Caco-2 (cell line): ENCODE results near the gene FAM240B. TPM values are rescaled to one million over a fixed set of nuclear protein-coding genes. Genes with fewer than 3 reads are reported as not detected.

ENCODE experiments used
- BruUV-seq: library from RNA; stranded (reverse); fragments of 400-500 nt; replicated peaks from 2 replicates; lab custom pipeline; 2021; lab: Mats Ljungman, UMichigan
- CTCF ChIA-PET: fragments of 300-600 bp; sonication (Branson Sonifier 250); formaldehyde crosslinking; loops from one replicate; lab custom pipeline; 2022; ENCODE audit warnings: antibody characterized with exemption; lab: Charles Lee
- POLR2A ChIA-PET: fragments of 300-600 bp; sonication (Branson Sonifier 250); formaldehyde crosslinking; loops from one replicate; lab custom pipeline; 2022; ENCODE audit warnings: antibody characterized with exemption; lab: Charles Lee
- DNase-seq, 2 experiments: peaks; one replicate each; pipeline versions ENCODE4 v3.0.0 to v3.0.0-alpha.2; 2020 to 2022
- H3K27me3 ChIP-seq: replicated peaks from 2 replicates; pipeline ENCODE4 v1.6.0; 2011; ENCODE audit warnings: low read length; ENCODE audit not compliant: control insufficient read depth, insufficient read depth
- H3K36me3 ChIP-seq: 2 replicates; pipeline ENCODE4 v1.5.1; 2011; ENCODE audit warnings: low read length; ENCODE audit not compliant: control insufficient read depth, insufficient read depth
- H3K4me1 ChIP-seq: fragments of 250-450 bp; sonication (Bioruptor Pico); 2 replicates; pipeline ENCODE4 v1.5.1; 2020; ENCODE audit warnings: mild to moderate bottlenecking
- H3K4me3 ChIP-seq: 2 replicates; pipeline ENCODE4 v1.5.1; 2011; ENCODE audit warnings: low read depth, mild to moderate bottlenecking, control low read depth, low read length
- H3K9me3 ChIP-seq: fragments of 250-450 bp; sonication (Bioruptor Pico); 2 replicates; pipeline ENCODE4 v1.5.1; 2020; ENCODE audit warnings: mild to moderate bottlenecking, moderate library complexity
- H3K27ac Mint-ChIP-seq: one replicate; pipeline ENCODE4 v1.8.0; 2022; ENCODE audit warnings: mixed read lengths; ENCODE audit not compliant: unreplicated experiment
- H3K27me3 Mint-ChIP-seq: one replicate; pipeline ENCODE4 v1.8.0; 2022; ENCODE audit warnings: mixed read lengths; ENCODE audit not compliant: insufficient read depth, unreplicated experiment
- H3K36me3 Mint-ChIP-seq: one replicate; pipeline ENCODE4 v1.8.0; 2022; ENCODE audit warnings: mild to moderate bottlenecking, mixed read lengths; ENCODE audit not compliant: insufficient read depth, unreplicated experiment
- H3K4me1 Mint-ChIP-seq: one replicate; pipeline ENCODE4 v1.8.0; 2022; ENCODE audit warnings: low read depth, mixed read lengths; ENCODE audit not compliant: unreplicated experiment
- H3K4me3 Mint-ChIP-seq: one replicate; pipeline ENCODE4 v1.8.0; 2022; ENCODE audit warnings: mild to moderate bottlenecking, moderate library complexity, mixed read lengths; ENCODE audit not compliant: unreplicated experiment
- H3K9me3 Mint-ChIP-seq: one replicate; pipeline ENCODE4 v1.8.0; 2022; ENCODE audit warnings: mixed read lengths; ENCODE audit not compliant: unreplicated experiment
- CTCF ChIP-seq, 2 experiments: fragments of 200-600 bp in 1 of 2; IDR thresholded peaks; 1 replicate in 1 of 2; 2 replicates in 1 of 2; pipeline versions ENCODE4 v1.5.1 to v1.8.0; 2011 to 2022; ENCODE audit warnings: antibody characterized with exemption in 1 of 2, control low read depth in 1 of 2, inconsistent platforms in 1 of 2, low read depth in 1 of 2, low read length in 1 of 2, mild to moderate bottlenecking in 1 of 2, moderate library complexity in 1 of 2; ENCODE audit not compliant: insufficient read depth in 1 of 2, severe bottlenecking in 1 of 2, unreplicated experiment in 1 of 2
- intact Hi-C: fragments of 100-400 bp; cut with micrococcal nuclease; formaldehyde crosslinking; loops from one replicate; pipeline ENCODE4 v1.10.0; 2022; ENCODE audit not compliant: unreplicated experiment
- total RNA-seq: library from RNA; stranded (reverse); gene quantifications from 2 replicates; pipeline ENCODE4 v1.2.3, GENCODE V29; 2022

FAM240B gene
- total RNA-seq, 1 experiment from 2014 or later = not detected

GRCh38 chr9:38689678-38690077 is 30.3 kb downstream of the FAM240B start:
- intact Hi-C loops = no loop called here
- H3K4me3 Mint-ChIP-seq = no peak overlapping the region
- no peak for DNase-seq
- H3K36me3 Mint-ChIP-seq = no peaks in the 10 kb centered on the region
- Histone ChIP-seq H3K9me3 (no peaks in the 10 kb centered on the region), H3K4me1 (peaks cover 24% of the 10 kb centered on the region), H3K27me3 (no peaks in the 10 kb centered on the region), H3K4me3 (no peak overlapping the region), H3K36me3 (no peaks in the 10 kb centered on the region)
- H3K27ac Mint-ChIP-seq = peak overlapping the region; percentile 57
- H3K9me3 Mint-ChIP-seq = no peaks in the 10 kb centered on the region
- ChIA-PET CTCF (no interaction called here), POLR2A (no interaction called here)
- BruUV-seq = no TSS peak
- H3K27me3 Mint-ChIP-seq = no peaks in the 10 kb centered on the region
- no peak for TF ChIP-seq CTCF (IDR thresholded peaks at IDR 0.05; ENCODE audit: insufficient read depth in 1 of 2, low read depth in 1 of 2, low read length in 1 of 2, severe bottlenecking in 1 of 2, unreplicated experiment in 1 of 2)
- H3K4me1 Mint-ChIP-seq = peaks cover 16% of the 10 kb centered on the region

DNA sequence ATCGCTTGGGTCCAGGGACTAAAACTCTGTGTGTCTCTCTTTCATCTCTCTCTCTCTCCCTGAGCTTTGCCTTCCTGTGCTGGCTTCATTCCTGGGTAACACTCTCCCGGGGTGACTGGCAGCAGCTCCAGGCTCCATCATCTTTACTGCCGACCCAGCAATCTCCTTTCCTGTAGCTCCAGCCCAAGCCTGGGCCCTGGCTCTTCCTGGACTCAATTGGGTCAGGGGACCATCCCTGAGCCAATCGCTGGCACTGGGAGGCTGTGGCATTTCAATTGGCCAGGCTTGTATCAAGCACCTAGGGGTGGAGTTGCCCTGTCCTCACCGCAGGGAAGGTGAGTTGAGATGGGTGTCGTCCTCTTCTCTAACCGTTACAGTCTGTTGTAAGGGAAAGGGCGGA is 31.9 kb downstream of the FAM240B start:
- Mint-ChIP-seq H3K27ac (no peak overlapping the region), H3K4me1 (peaks cover 16% of the 10 kb centered on the region), H3K36me3 (no peaks in the 10 kb centered on the region), H3K27me3 (no peaks in the 10 kb centered on the region), H3K4me3 (peak overlapping the region; percentile 64), H3K9me3 (no peaks in the 10 kb centered on the region)
- CTCF ChIA-PET = interaction anchor here (0.6 kb wide), 1 partner anchor 501 kb away, joined by 5 read pairs; no protein-coding TSS in a partner anchor
- H3K4me3 ChIP-seq = no peak overlapping the region
- intact Hi-C loops = no loop called here
- H3K27me3 ChIP-seq = no peaks in the 10 kb centered on the region
- peaks cover 31% of the 10 kb centered on the region for H3K4me1 ChIP-seq
- no peak for DNase-seq
- no peak for TF ChIP-seq CTCF (IDR thresholded peaks at IDR 0.05; ENCODE audit: insufficient read depth in 1 of 2, low read depth in 1 of 2, low read length in 1 of 2, severe bottlenecking in 1 of 2, unreplicated experiment in 1 of 2)
- H3K36me3 ChIP-seq = no peaks in the 10 kb centered on the region
- H3K9me3 ChIP-seq = no peaks in the 10 kb centered on the region
- BruUV-seq = no TSS peak
- POLR2A ChIA-PET = no interaction called here

DNA sequence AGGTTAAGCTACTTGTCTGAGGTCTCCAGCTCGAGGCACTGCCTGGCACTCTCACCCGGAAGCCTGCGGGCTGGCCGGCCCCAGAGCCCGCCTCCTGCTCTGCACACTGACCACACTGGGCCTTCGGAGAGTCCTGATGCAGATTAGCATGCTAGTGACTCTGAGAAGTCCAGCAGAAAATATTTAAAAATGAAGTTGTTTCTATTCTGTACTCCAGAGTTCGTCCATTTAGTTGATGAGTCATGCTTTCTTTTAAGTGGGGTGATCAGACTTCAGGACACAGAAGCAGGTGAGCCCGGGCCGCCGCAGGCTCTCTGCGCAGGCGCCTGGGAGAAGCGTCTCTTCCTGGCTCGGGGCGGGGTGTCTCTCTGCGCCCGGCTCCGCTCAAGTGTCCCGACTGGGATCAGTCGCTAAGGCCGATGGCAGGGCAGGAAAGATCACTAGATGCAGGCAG is 32.5 kb downstream of the FAM240B start:
- H3K27ac Mint-ChIP-seq = peak overlapping the region; percentile 57
- no peaks in the 10 kb centered on the region for H3K9me3 ChIP-seq
- CTCF ChIA-PET = interaction anchor here (0.6 kb wide), 1 partner anchor 500 kb away, joined by 5 read pairs; no protein-coding TSS in a partner anchor
- POLR2A ChIA-PET = no interaction called here
- intact Hi-C loops = no loop called here
- no peaks in the 10 kb centered on the region for H3K9me3 Mint-ChIP-seq
- TF ChIP-seq CTCF (IDR thresholded peaks at IDR 0.05; ENCODE audit: insufficient read depth in 1 of 2, low read depth in 1 of 2, low read length in 1 of 2, severe bottlenecking in 1 of 2, unreplicated experiment in 1 of 2) = no peak
- H3K27me3 Mint-ChIP-seq = no peaks in the 10 kb centered on the region
- BruUV-seq = no TSS peak
- no peaks in the 10 kb centered on the region for H3K27me3 ChIP-seq
- H3K36me3 Mint-ChIP-seq = peaks cover 5% of the 10 kb centered on the region
- H3K36me3 ChIP-seq = no peaks in the 10 kb centered on the region
- peak overlapping the region; percentile 64 for H3K4me3 Mint-ChIP-seq
- H3K4me1 ChIP-seq = peaks cover 37% of the 10 kb centered on the region
- H3K4me1 Mint-ChIP-seq = peaks cover 20% of the 10 kb centered on the region
- no peak overlapping the region for H3K4me3 ChIP-seq
- peak; percentile 43 to 55 for DNase-seq
